HepG2 (cell line): ENCODE data around the gene PDE4D. TPM values are rescaled to one million over a fixed set of nuclear protein-coding genes. Genes with fewer than 3 reads are reported as not detected.

Experiments used
- ATAC-seq: fragments of 200-7000 bp; cut with Tn5 transposase; 3 replicates; pipeline ENCODE4 v1.9.1; 2020; ENCODE audit warnings: mild to moderate bottlenecking, moderate library complexity
- BruUV-seq: library from RNA; stranded (reverse); fragments of 400-500 nt; replicated peaks from 2 replicates; lab custom pipeline; 2021; lab: Mats Ljungman, UMichigan
- CTCF ChIA-PET: fragments of 300-600 bp; formaldehyde crosslinking; extraction: SDS; loops from one replicate; lab custom pipeline; 2021; ENCODE audit warnings: low total read pairs, inconsistent platforms, low intra/inter-chr PET ratio; lab: Yijun Ruan, JAX
- POLR2A ChIA-PET: fragments of 350-600 bp; sonication (Branson Sonifier 250); formaldehyde crosslinking; loops from one replicate; lab custom pipeline; 2020; ENCODE audit warnings: antibody characterized with exemption, inconsistent platforms; lab: Yijun Ruan, JAX
- DNase-seq: peaks from one replicate; pipeline ENCODE4 v3.0.0-alpha.2; 2015; ENCODE audit warnings: low spot score
- FAIRE-seq: peaks from 3 replicates; lab custom pipeline; 2011; peaks lifted over from hg19 to GRCh38; lab: Jason Lieb, UNC
- H2AFZ ChIP-seq: one replicate; pipeline ENCODE4 v1.6.1; 2011; ENCODE audit warnings: low read length, inconsistent platforms
- H3K27ac ChIP-seq: fragments of 300-600 bp; 3 replicates; pipeline ENCODE4 v1.8.0; 2011; ENCODE audit warnings: mixed run types, mild to moderate bottlenecking, mixed read lengths, low read length, inconsistent platforms; ENCODE audit not compliant: insufficient read depth; ENCODE audit errors: extremely low read length
- H3K27me3 ChIP-seq, 2 experiments: fragments of 200-600 bp in 1 of 2; 2 replicates in 1 of 2; 3 replicates in 1 of 2; pipeline versions ENCODE4 v1.6.0 to v1.8.0; 2011; ENCODE audit warnings: low read length in 2 of 2, mild to moderate bottlenecking in 2 of 2, moderate library complexity in 2 of 2, inconsistent platforms in 1 of 2; ENCODE audit not compliant: insufficient read depth in 2 of 2, control insufficient read depth in 1 of 2
- H3K36me3 ChIP-seq, 2 experiments: fragments of 200-600 bp in 1 of 2; replicated peaks in 1 of 2; 2 replicates in 1 of 2; 3 replicates in 1 of 2; pipeline versions ENCODE4 v1.5.1 to v1.8.0; 2011; ENCODE audit warnings: low read length in 2 of 2, inconsistent platforms in 1 of 2; ENCODE audit not compliant: insufficient read depth in 2 of 2, control insufficient read depth in 1 of 2
- H3K4me1 ChIP-seq: 2 replicates; pipeline ENCODE4 v1.5.1; 2012; ENCODE audit warnings: low read length, inconsistent platforms; ENCODE audit not compliant: insufficient read depth
- H3K4me2 ChIP-seq: 2 replicates; pipeline ENCODE4 v1.6.0; 2011; ENCODE audit warnings: low read depth, low read length, inconsistent platforms
- H3K4me3 ChIP-seq, 3 experiments: fragments of 200-600 bp in 1 of 3; sonication (generic), shearing (Covaris generic) in 1 of 3; replicated peaks in 1 of 3; 2 replicates each; pipeline ENCODE4 v1.5.1; 2011 to 2016; ENCODE audit warnings: low read length in 3 of 3, inconsistent platforms in 2 of 3, low read depth in 2 of 3, mild to moderate bottlenecking in 2 of 3, control low read depth in 1 of 3, mixed read lengths in 1 of 3; ENCODE audit not compliant: insufficient read depth in 1 of 3
- H3K79me2 ChIP-seq: one replicate; pipeline ENCODE4 v1.6.1; 2011; ENCODE audit warnings: low read length, inconsistent platforms; ENCODE audit not compliant: insufficient read depth
- H3K9ac ChIP-seq: 2 replicates; pipeline ENCODE4 v1.6.0; 2011; ENCODE audit warnings: mild to moderate bottlenecking, low read depth, low read length, inconsistent platforms; ENCODE audit not compliant: insufficient read depth
- H3K9me3 ChIP-seq: 2 replicates; pipeline ENCODE4 v1.5.1; 2012; ENCODE audit warnings: mild to moderate bottlenecking, low read length
- H4K20me1 ChIP-seq: 2 replicates; pipeline ENCODE4 v1.6.0; 2011; ENCODE audit warnings: inconsistent platforms, mild to moderate bottlenecking, low read length, moderate library complexity; ENCODE audit not compliant: insufficient read depth
- FOXK1 ChIP-seq: sonication (generic); formaldehyde crosslinking; IDR thresholded peaks from 2 replicates; pipeline ENCODE4 v1.4.0; 2020; ENCODE audit warnings: low read depth, missing genetic modification reagents, borderline replicate concordance
- FOXP1 ChIP-seq, 2 experiments: fragments of 450-650 bp in 1 of 2; IDR thresholded peaks; 2 replicates each; pipeline ENCODE4 v1.6.1; 2017 to 2018; ENCODE audit warnings: antibody characterized with exemption in 1 of 2
- HNRNPLL ChIP-seq: fragments of 200-400 bp; formaldehyde crosslinking; IDR thresholded peaks from 2 replicates; pipeline ENCODE4 v1.6.1; 2017; ENCODE audit warnings: mild to moderate bottlenecking, low read depth, low read length; ENCODE audit not compliant: poor library complexity, severe bottlenecking
- JUND ChIP-seq: sonication (generic); formaldehyde crosslinking; IDR thresholded peaks from 2 replicates; pipeline ENCODE4 v1.8.0; 2022; ENCODE audit warnings: mild to moderate bottlenecking, missing genetic modification reagents
- KMT2A ChIP-seq: sonication (generic); formaldehyde crosslinking; IDR thresholded peaks from 2 replicates; pipeline ENCODE4 v1.4.0; 2020; ENCODE audit warnings: missing genetic modification reagents
- LCORL ChIP-seq, 2 experiments: fragments of 450-650 bp in 1 of 2; sonication (generic) in 1 of 2; formaldehyde crosslinking in 1 of 2; IDR thresholded peaks; 2 replicates each; pipeline versions ENCODE4 v1.5.0 to v1.6.1; 2017 to 2020; ENCODE audit warnings: antibody characterized with exemption in 1 of 2, missing genetic modification reagents in 1 of 2
- NRL ChIP-seq: sonication (generic); formaldehyde crosslinking; IDR thresholded peaks from 2 replicates; pipeline ENCODE4 v1.5.0; 2020; ENCODE audit warnings: missing genetic modification reagents, mild to moderate bottlenecking, moderate library complexity, borderline replicate concordance
- PHB2 ChIP-seq: fragments of 450-650 bp; IDR thresholded peaks from 2 replicates; pipeline ENCODE4 v1.6.1; 2018; ENCODE audit not compliant: partially characterized antibody
- PHF21A ChIP-seq: sonication (generic); formaldehyde crosslinking; IDR thresholded peaks from 2 replicates; pipeline ENCODE4 v1.5.0; 2020; ENCODE audit warnings: mild to moderate bottlenecking, missing genetic modification reagents
- SKI ChIP-seq: fragments of 450-650 bp; IDR thresholded peaks from one replicate; pipeline ENCODE4 v1.6.1; 2018; ENCODE audit warnings: mild to moderate bottlenecking; ENCODE audit not compliant: partially characterized antibody
- SOX6 ChIP-seq, 2 experiments: fragments of 450-650 bp in 1 of 2; sonication (generic) in 1 of 2; formaldehyde crosslinking in 1 of 2; IDR thresholded peaks; 2 replicates each; pipeline versions ENCODE4 v1.4.0 to v1.6.1; 2017 to 2020; ENCODE audit warnings: antibody characterized with exemption in 1 of 2, mild to moderate bottlenecking in 1 of 2, missing genetic modification reagents in 1 of 2
- TERF1 ChIP-seq: sonication (generic); formaldehyde crosslinking; IDR thresholded peaks from 2 replicates; pipeline ENCODE4 v1.8.0; 2022; ENCODE audit warnings: mild to moderate bottlenecking, missing genetic modification reagents, moderate library complexity
- TOPORS ChIP-seq: sonication (generic); formaldehyde crosslinking; IDR thresholded peaks from 2 replicates; pipeline ENCODE4 v1.8.0; 2023; ENCODE audit warnings: mild to moderate bottlenecking, missing genetic modification reagents
- ZBTB38 ChIP-seq: sonication (generic); formaldehyde crosslinking; IDR thresholded peaks from 2 replicates; pipeline ENCODE4 v1.5.1; 2020; ENCODE audit warnings: mild to moderate bottlenecking, missing genetic modification reagents
- ZFP90 ChIP-seq: sonication (generic); formaldehyde crosslinking; IDR thresholded peaks from 2 replicates; pipeline ENCODE4 v1.8.0; 2022; ENCODE audit warnings: missing genetic modification reagents, mild to moderate bottlenecking, inconsistent platforms, borderline replicate concordance
- ZNF430 ChIP-seq: sonication (generic); formaldehyde crosslinking; IDR thresholded peaks from 2 replicates; pipeline ENCODE4 v1.9.0; 2021; ENCODE audit warnings: mild to moderate bottlenecking, missing genetic modification reagents
- ZNF503 ChIP-seq: sonication (generic); formaldehyde crosslinking; IDR thresholded peaks from 2 replicates; pipeline ENCODE4 v1.4.0; 2020; ENCODE audit warnings: missing genetic modification reagents
- ZNF703 ChIP-seq: sonication (generic); formaldehyde crosslinking; IDR thresholded peaks from 2 replicates; pipeline ENCODE4 v1.5.1; 2020; ENCODE audit warnings: missing genetic modification reagents, mild to moderate bottlenecking, moderate library complexity, borderline replicate concordance
- ZNF713 ChIP-seq: sonication (generic); formaldehyde crosslinking; IDR thresholded peaks from 2 replicates; pipeline ENCODE4 v1.4.0; 2020; ENCODE audit warnings: mild to moderate bottlenecking, missing genetic modification reagents
- ZNF724P ChIP-seq: sonication (generic); formaldehyde crosslinking; IDR thresholded peaks from 2 replicates; pipeline ENCODE4 v1.8.0; 2022; ENCODE audit warnings: missing genetic modification reagents, borderline replicate concordance
- WGBS: methylation state at CpG from one replicate; pipeline ENCODE4 v1.1.6; 2017; ENCODE audit warnings: low lambda C conversion rate; 5-methylcytosine and 5-hydroxymethylcytosine counted together
- in situ Hi-C: cut with HindIII; loops from 2 replicates; pipeline ENCODE4 v1.10.0; 2017; ENCODE audit warnings: low pct_unique_long_range_greater_than_20kb; ENCODE audit not compliant: extremely low pct_ligation_motif_present
- intact Hi-C: fragments of 100-400 bp; cut with micrococcal nuclease; formaldehyde crosslinking; loops from one replicate; pipeline ENCODE4 v1.10.0; 2022; ENCODE audit not compliant: unreplicated experiment
- polyA plus RNA-seq, 8 experiments: library from polyadenylated mRNA; depleted of rRNA in 3 of 8; stranded (reverse) in 7 of 8; unstranded in 1 of 8; fragments of >200 nt; fragmentation: Illumina TruSeq in 4 of 8; extraction: Trizol in 4 of 8; gene quantifications; 2 replicates each; pipeline versions ENCODE4 v1.2.1 to v1.2.3, GENCODE V29; 2011 to 2016; ENCODE audit warnings: low read depth in 4 of 8, missing spikeins in 1 of 8, mixed read lengths in 1 of 8; ENCODE audit not compliant: insufficient read depth in 1 of 8
- total RNA-seq, 5 experiments: library from RNA; depleted of rRNA; stranded (reverse); fragments of >200 nt; fragmentation: Illumina TruSeq; extraction: Trizol; gene quantifications; 2 replicates each; pipeline ENCODE4 v1.2.3, GENCODE V29; 2016; ENCODE audit warnings: low read depth in 1 of 5

Gene PDE4D
- total and polyA plus RNA-seq, 2 of the 13 experiments (the other 11 are each of a cell fraction or from before 2014, with no cell fraction given) = 7.0 to 12.2 TPM

GRCh38 chr5:59168067-59168466 is 725.5 kb downstream of the PDE4D start:
- no peaks in the 10 kb centered on the region for H4K20me1 ChIP-seq
- H3K4me2 ChIP-seq = no peak overlapping the region
- H3K27ac ChIP-seq = no peak overlapping the region
- no peaks in the 10 kb centered on the region for H3K36me3 ChIP-seq
- in situ Hi-C loops = loop anchor here (10.0 kb wide), 1 partner anchor 133 kb away; no protein-coding TSS in a partner anchor
- ATAC-seq (no peak), DNase-seq (no peak)
- no TSS peak for BruUV-seq
- CTCF ChIA-PET = no interaction called here
- no peak overlapping the region for H3K9ac ChIP-seq
- no peaks in the 10 kb centered on the region for H3K79me2 ChIP-seq
- TF ChIP-seq SKI (no peak), KMT2A (CRISPR knock-in tag) (no peak), PHB2 (no peak), TOPORS (CRISPR knock-in tag) (no peak), ZFP90 (CRISPR knock-in tag) (no peak), ZNF430 (CRISPR knock-in tag) (no peak), LCORL (IDR thresholded peaks at IDR 0.05) (no peak), LCORL (CRISPR knock-in tag; IDR thresholded peaks at IDR 0.05) (no peak), FOXP1 (IDR thresholded peaks at IDR 0.05) (no peak), FOXP1 (CRISPR knock-in tag; IDR thresholded peaks at IDR 0.05) (no peak), PHF21A (CRISPR knock-in tag) (no peak), JUND (no peak), ZNF703 (CRISPR knock-in tag) (no peak), NRL (CRISPR knock-in tag) (no peak), ZNF713 (CRISPR knock-in tag) (no peak), HNRNPLL (no peak), FOXK1 (CRISPR knock-in tag) (no peak), ZNF503 (CRISPR knock-in tag) (no peak), ZNF724P (CRISPR knock-in tag) (no peak), ZBTB38 (CRISPR knock-in tag) (no peak), SOX6 (IDR thresholded peaks at IDR 0.05) (no peak), SOX6 (CRISPR knock-in tag; IDR thresholded peaks at IDR 0.05) (no peak), TERF1 (no peak)
- TF ChIP-seq, all 625 proteins: peak for 0
- Histone ChIP-seq H3K9me3 (no peaks in the 10 kb centered on the region), H3K4me1 (no peaks in the 10 kb centered on the region), H3K4me3 (no peak overlapping the region), H3K27me3 (no peaks in the 10 kb centered on the region), H2AFZ (no peak overlapping the region)
- POLR2A ChIA-PET = no interaction called here
- FAIRE-seq = no peak
- intact Hi-C loops = no loop called here
- WGBS = 59% methylated on average over 6 of the region's 6 CpGs
